IPS-18c (cell line): ENCODE data around the gene NCOA1.

ENCODE experiments used
- H3K4me3 ChIP-seq: 2 replicates; pipeline ENCODE4 v1.7.0; 2013; ENCODE audit warnings: low read depth, mild to moderate bottlenecking, low read length, moderate library complexity; ENCODE audit not compliant: insufficient read depth
- H3K9me3 ChIP-seq: one replicate; pipeline ENCODE4 v1.6.1; 2013; ENCODE audit warnings: mild to moderate bottlenecking, low read length, moderate library complexity; ENCODE audit not compliant: control insufficient read depth, insufficient read depth

The NCOA1 gene

GRCh38 chr2:24819442-24820174, 328.6 kb downstream of the NCOA1 start:
- Histone ChIP-seq H3K4me3 (no peak overlapping the region), H3K9me3 (no peaks in the 10 kb centered on the region)

- no peak overlapping the region for H3K4me3 ChIP-seq
- H3K9me3 ChIP-seq, result no peaks in the 10 kb centered on the region
Measured at GRCh38 chr2:24820175-24820513, 329.1 kb downstream of the NCOA1 start.
